Neural progenitor cell (in vitro differentiated cells): ENCODE data around the gene RERE.

Source experiments
- EZH2phosphoT487 ChIP-seq: fragments of 200-600 bp; sonication (generic); IDR thresholded peaks from 2 replicates; pipeline ENCODE4 v1.6.1; 2017; ENCODE audit warnings: antibody characterized with exemption
- TF ChIP-seq, protein P1 (sequence below): fragments of 200-600 bp; sonication (generic); IDR thresholded peaks from 2 replicates; pipeline ENCODE4 v1.5.1; 2017; ENCODE audit warnings: antibody characterized with exemption, mild to moderate bottlenecking

DNA sequence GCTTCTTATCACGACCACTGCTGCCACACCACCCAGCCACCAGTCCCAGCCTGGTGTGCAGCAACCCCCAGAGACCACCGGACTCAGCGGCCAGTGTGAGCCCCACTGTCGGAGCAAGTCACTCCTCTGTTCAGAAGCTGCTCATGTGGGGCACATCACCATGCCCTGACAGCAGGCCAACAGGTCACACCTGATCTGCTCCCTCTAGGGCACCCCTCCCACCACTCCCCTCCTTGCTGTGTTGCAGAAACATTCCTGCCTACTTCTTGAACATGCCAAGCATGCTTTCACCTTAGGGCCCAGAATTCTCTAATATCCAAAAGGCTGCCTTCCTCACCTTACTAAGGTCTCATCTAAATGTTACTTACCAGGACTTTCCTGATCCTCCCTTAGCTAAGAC, 353.1 kb downstream of the RERE start:
- TF ChIP-seq, protein P1, sequence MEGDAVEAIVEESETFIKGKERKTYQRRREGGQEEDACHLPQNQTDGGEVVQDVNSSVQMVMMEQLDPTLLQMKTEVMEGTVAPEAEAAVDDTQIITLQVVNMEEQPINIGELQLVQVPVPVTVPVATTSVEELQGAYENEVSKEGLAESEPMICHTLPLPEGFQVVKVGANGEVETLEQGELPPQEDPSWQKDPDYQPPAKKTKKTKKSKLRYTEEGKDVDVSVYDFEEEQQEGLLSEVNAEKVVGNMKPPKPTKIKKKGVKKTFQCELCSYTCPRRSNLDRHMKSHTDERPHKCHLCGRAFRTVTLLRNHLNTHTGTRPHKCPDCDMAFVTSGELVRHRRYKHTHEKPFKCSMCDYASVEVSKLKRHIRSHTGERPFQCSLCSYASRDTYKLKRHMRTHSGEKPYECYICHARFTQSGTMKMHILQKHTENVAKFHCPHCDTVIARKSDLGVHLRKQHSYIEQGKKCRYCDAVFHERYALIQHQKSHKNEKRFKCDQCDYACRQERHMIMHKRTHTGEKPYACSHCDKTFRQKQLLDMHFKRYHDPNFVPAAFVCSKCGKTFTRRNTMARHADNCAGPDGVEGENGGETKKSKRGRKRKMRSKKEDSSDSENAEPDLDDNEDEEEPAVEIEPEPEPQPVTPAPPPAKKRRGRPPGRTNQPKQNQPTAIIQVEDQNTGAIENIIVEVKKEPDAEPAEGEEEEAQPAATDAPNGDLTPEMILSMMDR = no peak
- TF ChIP-seq EZH2phosphoT487 = no peak
